GM23338 (cell line): ENCODE data around the gene KRTAP10-1.

ENCODE experiments used
- CREB1 ChIP-seq: fragments of 250-450 bp; sonication (Bioruptor Pico); IDR thresholded peaks from 2 replicates; pipeline ENCODE4 v1.5.0; 2020; ENCODE audit warnings: low read depth, mild to moderate bottlenecking, moderate library complexity
- EZH2 ChIP-seq: fragments of 200-600 bp; sonication (generic); IDR thresholded peaks from one replicate; pipeline ENCODE4 v1.8.0; 2017; ENCODE audit warnings: antibody characterized with exemption, mild to moderate bottlenecking, low read depth; ENCODE audit not compliant: unreplicated experiment
- EZH2phosphoT487 ChIP-seq: fragments of 200-600 bp; sonication (generic); IDR thresholded peaks from one replicate; pipeline ENCODE4 v1.8.1; 2018; ENCODE audit warnings: antibody characterized with exemption; ENCODE audit not compliant: unreplicated experiment
- JUNB ChIP-seq: IDR thresholded peaks from one replicate; pipeline ENCODE4 v1.6.1; 2016; ENCODE audit warnings: antibody characterized with exemption; ENCODE audit not compliant: unreplicated experiment
- POLR2AphosphoS5 ChIP-seq: IDR thresholded peaks from 2 replicates; pipeline ENCODE4 v1.6.1; 2016; ENCODE audit warnings: antibody characterized with exemption, low read depth
- STAT1 ChIP-seq: IDR thresholded peaks from one replicate; pipeline ENCODE4 v1.6.1; 2016; ENCODE audit warnings: antibody characterized with exemption; ENCODE audit not compliant: unreplicated experiment
- ZNF114 ChIP-seq: fragments of 250-450 bp; sonication (Bioruptor Pico); IDR thresholded peaks from 2 replicates; pipeline ENCODE4 v1.5.0; 2020; ENCODE audit warnings: mild to moderate bottlenecking, moderate library complexity
- ZNF331 ChIP-seq: fragments of 250-450 bp; sonication (Bioruptor Pico); IDR thresholded peaks from 2 replicates; pipeline ENCODE4 v1.5.0; 2020; ENCODE audit warnings: low read depth, mild to moderate bottlenecking, moderate library complexity
- TF ChIP-seq, protein P1 (sequence below), 2 experiments: fragments of 200-600 bp in 1 of 2; sonication (generic) in 1 of 2; conservative IDR thresholded peaks; 2 replicates each; pipeline versions ENCODE4 v1.5.1 to v1.6.1; 2016 to 2017; ENCODE audit warnings: antibody characterized with exemption in 2 of 2, low read depth in 2 of 2, mild to moderate bottlenecking in 2 of 2, moderate library complexity in 1 of 2
- TF ChIP-seq, protein P2 (sequence below): IDR thresholded peaks from one replicate; pipeline ENCODE4 v1.6.1; 2018; ENCODE audit warnings: antibody characterized with exemption; ENCODE audit not compliant: unreplicated experiment
- TF ChIP-seq, protein P3 (sequence below): IDR thresholded peaks from 2 replicates; pipeline ENCODE4 v1.6.1; 2016; ENCODE audit warnings: antibody characterized with exemption

DNA sequence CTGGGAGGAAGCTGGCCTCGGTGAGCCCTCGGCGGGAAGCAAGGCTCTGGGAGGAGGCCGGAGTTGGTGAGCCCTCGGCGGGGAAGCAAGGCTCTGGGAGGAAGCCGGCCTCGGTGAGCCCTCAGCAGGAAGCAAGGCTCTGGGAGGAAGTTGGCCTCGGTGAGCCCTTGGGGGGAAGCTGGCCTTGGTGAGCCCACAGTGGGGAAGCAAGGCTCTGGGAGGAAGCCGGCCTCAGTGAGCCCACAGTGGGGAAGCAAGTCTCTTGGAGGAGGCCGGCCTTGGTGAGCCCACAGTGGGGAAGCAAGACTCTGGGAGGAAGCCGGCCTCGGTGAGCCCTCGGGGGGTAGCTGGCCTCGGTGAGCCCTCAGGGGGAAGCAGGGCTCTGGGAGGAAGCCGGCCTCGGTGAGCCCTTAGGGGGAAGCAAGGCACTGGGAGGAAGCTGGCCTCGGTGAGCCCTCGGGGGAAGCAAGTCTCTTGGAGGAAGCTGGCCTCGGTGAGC is 36.0 kb downstream of the KRTAP10-1 start:
- TF ChIP-seq, protein P1, sequence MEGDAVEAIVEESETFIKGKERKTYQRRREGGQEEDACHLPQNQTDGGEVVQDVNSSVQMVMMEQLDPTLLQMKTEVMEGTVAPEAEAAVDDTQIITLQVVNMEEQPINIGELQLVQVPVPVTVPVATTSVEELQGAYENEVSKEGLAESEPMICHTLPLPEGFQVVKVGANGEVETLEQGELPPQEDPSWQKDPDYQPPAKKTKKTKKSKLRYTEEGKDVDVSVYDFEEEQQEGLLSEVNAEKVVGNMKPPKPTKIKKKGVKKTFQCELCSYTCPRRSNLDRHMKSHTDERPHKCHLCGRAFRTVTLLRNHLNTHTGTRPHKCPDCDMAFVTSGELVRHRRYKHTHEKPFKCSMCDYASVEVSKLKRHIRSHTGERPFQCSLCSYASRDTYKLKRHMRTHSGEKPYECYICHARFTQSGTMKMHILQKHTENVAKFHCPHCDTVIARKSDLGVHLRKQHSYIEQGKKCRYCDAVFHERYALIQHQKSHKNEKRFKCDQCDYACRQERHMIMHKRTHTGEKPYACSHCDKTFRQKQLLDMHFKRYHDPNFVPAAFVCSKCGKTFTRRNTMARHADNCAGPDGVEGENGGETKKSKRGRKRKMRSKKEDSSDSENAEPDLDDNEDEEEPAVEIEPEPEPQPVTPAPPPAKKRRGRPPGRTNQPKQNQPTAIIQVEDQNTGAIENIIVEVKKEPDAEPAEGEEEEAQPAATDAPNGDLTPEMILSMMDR (conservative IDR thresholded peaks at IDR 0.05; ENCODE audit: low read depth in 2 of 2), result no peak
- TF ChIP-seq EZH2phosphoT487, result no peak
- TF ChIP-seq JUNB, result no peak
- no peak for TF ChIP-seq EZH2
- TF ChIP-seq CREB1 (CRISPR knock-in tag), result no peak
- TF ChIP-seq, protein P2, sequence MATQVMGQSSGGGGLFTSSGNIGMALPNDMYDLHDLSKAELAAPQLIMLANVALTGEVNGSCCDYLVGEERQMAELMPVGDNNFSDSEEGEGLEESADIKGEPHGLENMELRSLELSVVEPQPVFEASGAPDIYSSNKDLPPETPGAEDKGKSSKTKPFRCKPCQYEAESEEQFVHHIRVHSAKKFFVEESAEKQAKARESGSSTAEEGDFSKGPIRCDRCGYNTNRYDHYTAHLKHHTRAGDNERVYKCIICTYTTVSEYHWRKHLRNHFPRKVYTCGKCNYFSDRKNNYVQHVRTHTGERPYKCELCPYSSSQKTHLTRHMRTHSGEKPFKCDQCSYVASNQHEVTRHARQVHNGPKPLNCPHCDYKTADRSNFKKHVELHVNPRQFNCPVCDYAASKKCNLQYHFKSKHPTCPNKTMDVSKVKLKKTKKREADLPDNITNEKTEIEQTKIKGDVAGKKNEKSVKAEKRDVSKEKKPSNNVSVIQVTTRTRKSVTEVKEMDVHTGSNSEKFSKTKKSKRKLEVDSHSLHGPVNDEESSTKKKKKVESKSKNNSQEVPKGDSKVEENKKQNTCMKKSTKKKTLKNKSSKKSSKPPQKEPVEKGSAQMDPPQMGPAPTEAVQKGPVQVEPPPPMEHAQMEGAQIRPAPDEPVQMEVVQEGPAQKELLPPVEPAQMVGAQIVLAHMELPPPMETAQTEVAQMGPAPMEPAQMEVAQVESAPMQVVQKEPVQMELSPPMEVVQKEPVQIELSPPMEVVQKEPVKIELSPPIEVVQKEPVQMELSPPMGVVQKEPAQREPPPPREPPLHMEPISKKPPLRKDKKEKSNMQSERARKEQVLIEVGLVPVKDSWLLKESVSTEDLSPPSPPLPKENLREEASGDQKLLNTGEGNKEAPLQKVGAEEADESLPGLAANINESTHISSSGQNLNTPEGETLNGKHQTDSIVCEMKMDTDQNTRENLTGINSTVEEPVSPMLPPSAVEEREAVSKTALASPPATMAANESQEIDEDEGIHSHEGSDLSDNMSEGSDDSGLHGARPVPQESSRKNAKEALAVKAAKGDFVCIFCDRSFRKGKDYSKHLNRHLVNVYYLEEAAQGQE, result no peak
- no peak for TF ChIP-seq STAT1
- no peak for TF ChIP-seq POLR2AphosphoS5
- TF ChIP-seq, protein P3, sequence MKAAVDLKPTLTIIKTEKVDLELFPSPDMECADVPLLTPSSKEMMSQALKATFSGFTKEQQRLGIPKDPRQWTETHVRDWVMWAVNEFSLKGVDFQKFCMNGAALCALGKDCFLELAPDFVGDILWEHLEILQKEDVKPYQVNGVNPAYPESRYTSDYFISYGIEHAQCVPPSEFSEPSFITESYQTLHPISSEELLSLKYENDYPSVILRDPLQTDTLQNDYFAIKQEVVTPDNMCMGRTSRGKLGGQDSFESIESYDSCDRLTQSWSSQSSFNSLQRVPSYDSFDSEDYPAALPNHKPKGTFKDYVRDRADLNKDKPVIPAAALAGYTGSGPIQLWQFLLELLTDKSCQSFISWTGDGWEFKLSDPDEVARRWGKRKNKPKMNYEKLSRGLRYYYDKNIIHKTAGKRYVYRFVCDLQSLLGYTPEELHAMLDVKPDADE, result no peak
- no peak for TF ChIP-seq ZNF114 (CRISPR knock-in tag)
- no peak for TF ChIP-seq ZNF331
